ENCODE data around the gene JAKMIP3.

Gene JAKMIP3

GRCh38 chr10:132043861-132044695 lies 21.7 kb upstream of the JAKMIP3 start:
- no peak for DNase-seq (ENCODE audit: low read depth in 3 of 3, low spot score in 1 of 3)

GRCh38 chr10:132044803-132045202 lies 20.9 kb upstream of the JAKMIP3 start:
- no peak for DNase-seq (ENCODE audit: low read depth in 3 of 3, low spot score in 1 of 3)

- DNase-seq (ENCODE audit: low read depth in 3 of 3, low spot score in 1 of 3), result no peak
These were observed 20.4 kb upstream of the JAKMIP3 start for GRCh38 chr10:132045324-132045723.

GRCh38 chr10:132047575-132048293 lies 18.0 kb upstream of the JAKMIP3 start:
- no peak for DNase-seq (ENCODE audit: low read depth in 3 of 3, low spot score in 1 of 3)

- no peak for DNase-seq (ENCODE audit: low read depth in 3 of 3, low spot score in 1 of 3)
These were observed 17.5 kb upstream of the JAKMIP3 start for GRCh38 chr10:132048294-132048667.

GRCh38 chr10:132050191-132050590 lies 15.6 kb upstream of the JAKMIP3 start:
- no peak for DNase-seq (ENCODE audit: low read depth in 3 of 3, low spot score in 1 of 3)

GRCh38 chr10:132052124-132052523 lies 13.6 kb upstream of the JAKMIP3 start:
- no peak for DNase-seq (ENCODE audit: low read depth in 3 of 3, low spot score in 1 of 3)

- DNase-seq (ENCODE audit: low read depth in 3 of 3, low spot score in 1 of 3), result no peak
These were observed 11.2 kb upstream of the JAKMIP3 start for GRCh38 chr10:132054564-132054963.

GRCh38 chr10:132055616-132056015 lies 10.1 kb upstream of the JAKMIP3 start:
- DNase-seq (ENCODE audit: low read depth in 3 of 3, low spot score in 1 of 3), result no peak

- no peak for DNase-seq (ENCODE audit: low read depth in 3 of 3, low spot score in 1 of 3)
These were observed 9.1 kb upstream of the JAKMIP3 start for GRCh38 chr10:132056663-132057062.

GRCh38 chr10:132057191-132057681 lies 8.5 kb upstream of the JAKMIP3 start:
- no peak for DNase-seq (ENCODE audit: low read depth in 3 of 3, low spot score in 1 of 3)

GRCh38 chr10:132058111-132058745 lies 7.5 kb upstream of the JAKMIP3 start:
- no peak for DNase-seq (ENCODE audit: low read depth in 3 of 3, low spot score in 1 of 3)

GRCh38 chr10:132058793-132059759 lies 6.7 kb upstream of the JAKMIP3 start:
- no peak for DNase-seq (ENCODE audit: low read depth in 3 of 3, low spot score in 1 of 3)

GRCh38 chr10:132059760-132060508 lies 5.8 kb upstream of the JAKMIP3 start:
- DNase-seq (ENCODE audit: low read depth in 3 of 3, low spot score in 1 of 3), result no peak

GRCh38 chr10:132061030-132061429 lies 4.7 kb upstream of the JAKMIP3 start:
- DNase-seq (ENCODE audit: low read depth in 3 of 3, low spot score in 1 of 3), result no peak

GRCh38 chr10:132061465-132061864 lies 4.3 kb upstream of the JAKMIP3 start:
- no peak for DNase-seq (ENCODE audit: low read depth in 3 of 3, low spot score in 1 of 3)

GRCh38 chr10:132062116-132062515 lies 3.6 kb upstream of the JAKMIP3 start:
- DNase-seq (ENCODE audit: low read depth in 3 of 3, low spot score in 1 of 3), result no peak

GRCh38 chr10:132062641-132063390 lies 2.9 kb upstream of the JAKMIP3 start:
- no peak for DNase-seq (ENCODE audit: low read depth in 3 of 3, low spot score in 1 of 3)

GRCh38 chr10:132063432-132063831 lies 2.3 kb upstream of the JAKMIP3 start:
- no peak for DNase-seq (ENCODE audit: low read depth in 3 of 3, low spot score in 1 of 3)
